HepG2 (cell line): ENCODE measurements around the gene FADD. TPM values are rescaled to one million over a fixed set of nuclear protein-coding genes. Genes with fewer than 3 reads are reported as not detected.

Experiments used
- AGO2 ChIP-seq: fragments of 200-400 bp; formaldehyde crosslinking; optimal IDR thresholded peaks from 2 replicates; pipeline ENCODE3; 2017; ENCODE audit warnings: mild to moderate bottlenecking, low read depth, low read length, moderate library complexity
- BATF2 ChIP-seq: sonication (generic); formaldehyde crosslinking; IDR thresholded peaks from 2 replicates; pipeline ENCODE4 v1.8.0; 2022; ENCODE audit warnings: mild to moderate bottlenecking, missing genetic modification reagents, moderate library complexity
- CAMTA2 ChIP-seq: sonication (generic); formaldehyde crosslinking; IDR thresholded peaks from 2 replicates; pipeline ENCODE4 v1.4.0; 2020; ENCODE audit warnings: mild to moderate bottlenecking, missing genetic modification reagents, borderline replicate concordance
- CBX5 ChIP-seq: sonication (generic); formaldehyde crosslinking; IDR thresholded peaks from 2 replicates; pipeline ENCODE4 v1.4.0; 2020; ENCODE audit warnings: missing genetic modification reagents, borderline replicate concordance
- CCAR2 ChIP-seq: fragments of 200-400 bp; formaldehyde crosslinking; optimal IDR thresholded peaks from 2 replicates; pipeline ENCODE3; 2018; ENCODE audit warnings: low read depth, mild to moderate bottlenecking, low read length, moderate library complexity
- DMAP1 ChIP-seq: IDR thresholded peaks from 2 replicates; pipeline ENCODE4 v1.6.1; 2016
- ELF3 ChIP-seq: IDR thresholded peaks from 2 replicates; pipeline ENCODE4 v1.6.1; 2016; ENCODE audit warnings: missing genetic modification reagents, missing compliant biosample characterization
- GTF3A ChIP-seq: sonication (generic); formaldehyde crosslinking; conservative IDR thresholded peaks from 2 replicates; pipeline ENCODE4 v1.4.0; 2020; ENCODE audit warnings: mild to moderate bottlenecking, missing genetic modification reagents
- KLF16 ChIP-seq, 2 experiments: sonication (generic) in 1 of 2; formaldehyde crosslinking in 1 of 2; IDR thresholded peaks; 2 replicates each; pipeline versions ENCODE4 v1.6.1 to v1.8.0; 2016 to 2023; ENCODE audit warnings: missing genetic modification reagents in 2 of 2, missing compliant biosample characterization in 1 of 2
- MEIS1 ChIP-seq: sonication (generic); formaldehyde crosslinking; IDR thresholded peaks from 2 replicates; pipeline ENCODE4 v1.9.0; 2021; ENCODE audit warnings: mild to moderate bottlenecking, missing genetic modification reagents, moderate library complexity, borderline replicate concordance
- MXD4 ChIP-seq: IDR thresholded peaks from 2 replicates; pipeline ENCODE4 v1.6.1; 2016; ENCODE audit warnings: mild to moderate bottlenecking, missing biosample characterization, missing genetic modification reagents
- NFYC ChIP-seq: IDR thresholded peaks from 2 replicates; pipeline ENCODE4 v1.6.1; 2016; ENCODE audit warnings: missing genetic modification reagents, missing compliant biosample characterization
- NR1H2 ChIP-seq: sonication (generic); formaldehyde crosslinking; IDR thresholded peaks from 2 replicates; pipeline ENCODE4 v1.8.1; 2022; ENCODE audit warnings: low read depth, missing genetic modification reagents, borderline replicate concordance
- PHF20 ChIP-seq: sonication (generic); formaldehyde crosslinking; IDR thresholded peaks from 2 replicates; pipeline ENCODE4 v1.5.0; 2020; ENCODE audit warnings: mild to moderate bottlenecking, missing genetic modification reagents
- SP2 ChIP-seq: sonication (generic); formaldehyde crosslinking; IDR thresholded peaks from 2 replicates; pipeline ENCODE4 v1.5.1; 2020; ENCODE audit warnings: mild to moderate bottlenecking, missing genetic modification reagents
- SYNCRIP ChIP-seq: fragments of 200-400 bp; formaldehyde crosslinking; IDR thresholded peaks from 2 replicates; pipeline ENCODE4 v1.6.1; 2018; ENCODE audit warnings: mild to moderate bottlenecking, low read depth, low read length; ENCODE audit not compliant: insufficient read depth
- TEAD3 ChIP-seq: optimal IDR thresholded peaks from 2 replicates; pipeline ENCODE3; 2016; ENCODE audit warnings: borderline replicate concordance
- TIGD3 ChIP-seq: sonication (generic); formaldehyde crosslinking; IDR thresholded peaks from 2 replicates; pipeline ENCODE4 v1.5.1; 2020; ENCODE audit warnings: mild to moderate bottlenecking, missing genetic modification reagents, borderline replicate concordance
- TRIM24 ChIP-seq: sonication (generic); formaldehyde crosslinking; IDR thresholded peaks from 2 replicates; pipeline ENCODE4 v1.8.0; 2022; ENCODE audit warnings: mild to moderate bottlenecking, missing genetic modification reagents
- ZNF17 ChIP-seq: sonication (generic); formaldehyde crosslinking; IDR thresholded peaks from 2 replicates; pipeline ENCODE4 v1.5.0; 2020; ENCODE audit warnings: mild to moderate bottlenecking, missing genetic modification reagents
- ZNF281 ChIP-seq: sonication (generic); formaldehyde crosslinking; IDR thresholded peaks from 2 replicates; pipeline ENCODE4 v1.4.0; 2020; ENCODE audit warnings: missing genetic modification reagents, borderline replicate concordance
- ZNF3 ChIP-seq: IDR thresholded peaks from 2 replicates; pipeline ENCODE4 v1.7.0; 2017; ENCODE audit warnings: inconsistent platforms
- ZNF451 ChIP-seq: sonication (generic); formaldehyde crosslinking; IDR thresholded peaks from 2 replicates; pipeline ENCODE4 v1.5.0; 2020; ENCODE audit warnings: mild to moderate bottlenecking, missing genetic modification reagents
- ZNF83 ChIP-seq: sonication (generic); formaldehyde crosslinking; IDR thresholded peaks from 2 replicates; pipeline ENCODE4 v1.4.0; 2020; ENCODE audit warnings: missing genetic modification reagents, mild to moderate bottlenecking, borderline replicate concordance
- polyA plus RNA-seq, 8 experiments: library from polyadenylated mRNA; depleted of rRNA in 3 of 8; stranded (reverse) in 7 of 8; unstranded in 1 of 8; fragments of >200 nt; fragmentation: Illumina TruSeq in 4 of 8; extraction: Trizol in 4 of 8; gene quantifications; 2 replicates each; pipeline versions ENCODE4 v1.2.1 to v1.2.3, GENCODE V29; 2011 to 2016; ENCODE audit warnings: low read depth in 4 of 8, missing spikeins in 1 of 8, mixed read lengths in 1 of 8; ENCODE audit not compliant: insufficient read depth in 1 of 8
- total RNA-seq, 5 experiments: library from RNA; depleted of rRNA; stranded (reverse); fragments of >200 nt; fragmentation: Illumina TruSeq; extraction: Trizol; gene quantifications; 2 replicates each; pipeline ENCODE4 v1.2.3, GENCODE V29; 2016; ENCODE audit warnings: low read depth in 1 of 5

The FADD gene
- total and polyA plus RNA-seq, 2 of the 13 experiments (the other 11 are each of a cell fraction or from before 2014, with no cell fraction given): 14.2 to 22.2 TPM

- peak; percentile 92 for TF ChIP-seq ZNF281 (CRISPR knock-in tag)
- TF ChIP-seq GTF3A (CRISPR knock-in tag): no peak
- TF ChIP-seq KLF16 (CRISPR knock-in tag; IDR thresholded peaks at IDR 0.05): peak in 1 of 2 experiments; percentile 74; a peak in 3 of 4 replicates
- TF ChIP-seq ZNF451 (CRISPR knock-in tag): no peak
- TF ChIP-seq ZNF17 (CRISPR knock-in tag): no peak
- TF ChIP-seq TEAD3: peak; percentile 46
- TF ChIP-seq SP2 (CRISPR knock-in tag): no peak; the same call in 1 of the 2 replicates
- TF ChIP-seq PHF20: peak; percentile 85
- no peak for TF ChIP-seq NR1H2 (CRISPR knock-in tag)
- TF ChIP-seq AGO2: peak; percentile 84
- TF ChIP-seq ZNF83: no peak
- no peak for TF ChIP-seq MXD4
- TF ChIP-seq MEIS1: no peak
- TF ChIP-seq ZNF3 (CRISPR knock-in tag): no peak
- no peak for TF ChIP-seq BATF2 (CRISPR knock-in tag)
- peak; percentile 60; the same call in 1 of the 2 replicates for TF ChIP-seq DMAP1 (CRISPR knock-in tag)
- TF ChIP-seq SYNCRIP: no peak
- TF ChIP-seq CCAR2: no peak
- 0 out of 2 replicates have a peak, but pooled peaks have one; percentile 24 for TF ChIP-seq CBX5 (CRISPR knock-in tag)
- TF ChIP-seq NFYC: no peak
- no peak for TF ChIP-seq TRIM24 (CRISPR knock-in tag)
- peak; percentile 63; the same call in 1 of the 2 replicates for TF ChIP-seq CAMTA2 (CRISPR knock-in tag)
- TF ChIP-seq TIGD3 (CRISPR knock-in tag): no peak
- peak; percentile 83; the same call in 1 of the 2 replicates for TF ChIP-seq ELF3 (CRISPR knock-in tag)
These were observed at the start of gene FADD (continued) for GRCh38 chr11:70202920-70203750.
